GM23338 (cell line): Measurements from ENCODE around the gene STING1. TPM values are rescaled to one million over a fixed set of nuclear protein-coding genes. Genes with fewer than 3 reads are reported as not detected.

Experiments used
- ATAC-seq: fragments of 200-7000 bp; cut with Tn5 transposase; 3 replicates; pipeline ENCODE4 v1.9.1; 2020
- DNase-seq: peaks from one replicate; pipeline ENCODE4 v3.0.0-alpha.2; 2015; ENCODE audit warnings: low spot score
- H2AFZ ChIP-seq: fragments of 200-600 bp; sonication (generic); 2 replicates; pipeline ENCODE4 v1.8.0; 2016; ENCODE audit warnings: antibody characterized with exemption, mild to moderate bottlenecking, moderate library complexity
- H3F3A ChIP-seq: fragments of 200-600 bp; sonication (generic); replicated peaks from 2 replicates; pipeline ENCODE4 v1.8.0; 2017; ENCODE audit warnings: antibody characterized with exemption, mixed run types, low read depth
- H3K27ac ChIP-seq: fragments of 200-600 bp; sonication (generic); 2 replicates; pipeline ENCODE4 v1.6.1; 2016; ENCODE audit warnings: low read depth
- H3K27me3 ChIP-seq: fragments of 200-600 bp; sonication (generic); 2 replicates; pipeline ENCODE4 v1.8.0; 2016; ENCODE audit warnings: mild to moderate bottlenecking, mixed run types, moderate library complexity; ENCODE audit not compliant: insufficient read depth
- H3K36me3 ChIP-seq: fragments of 200-600 bp; sonication (generic); 2 replicates; pipeline ENCODE4 v1.8.0; 2016; ENCODE audit warnings: mild to moderate bottlenecking; ENCODE audit not compliant: insufficient read depth
- H3K4me1 ChIP-seq: fragments of 200-600 bp; sonication (generic); 2 replicates; pipeline ENCODE4 v1.8.0; 2016; ENCODE audit warnings: mild to moderate bottlenecking, moderate library complexity; ENCODE audit not compliant: insufficient read depth
- H3K4me2 ChIP-seq: fragments of 200-600 bp; sonication (generic); 2 replicates; pipeline ENCODE4 v1.7.1; 2017; ENCODE audit warnings: mixed run types
- H3K4me3 ChIP-seq: fragments of 200-600 bp; sonication (generic); 2 replicates; pipeline ENCODE4 v1.6.1; 2016; ENCODE audit warnings: mixed run types
- H3K79me2 ChIP-seq: fragments of 200-600 bp; sonication (generic); replicated peaks from 2 replicates; pipeline ENCODE4 v1.8.0; 2017; ENCODE audit warnings: mild to moderate bottlenecking; ENCODE audit not compliant: insufficient read depth
- H3K9me2 ChIP-seq: fragments of 200-600 bp; sonication (generic); 2 replicates; pipeline ENCODE4 v1.8.0; 2017; ENCODE audit not compliant: insufficient read depth
- H4K20me1 ChIP-seq: fragments of 200-600 bp; sonication (generic); replicated peaks from 2 replicates; pipeline ENCODE4 v1.8.0; 2017; ENCODE audit warnings: mild to moderate bottlenecking; ENCODE audit not compliant: insufficient read depth
- H3K27ac Mint-ChIP-seq: 2 replicates; pipeline ENCODE4 v1.8.0; 2020; ENCODE audit warnings: inconsistent platforms, mild to moderate bottlenecking, moderate library complexity, mixed read lengths
- H3K27me3 Mint-ChIP-seq: 3 replicates; pipeline ENCODE4 v1.8.0; 2022; ENCODE audit warnings: low read depth, mild to moderate bottlenecking, moderate library complexity, mixed read lengths, inconsistent platforms; ENCODE audit not compliant: insufficient read depth, poor library complexity
- H3K36me3 Mint-ChIP-seq: 3 replicates; pipeline ENCODE4 v1.8.0; 2021; ENCODE audit warnings: low read depth, mild to moderate bottlenecking, inconsistent platforms, moderate library complexity, mixed read lengths
- H3K4me1 Mint-ChIP-seq: 3 replicates; pipeline ENCODE4 v1.8.0; 2020; ENCODE audit warnings: mild to moderate bottlenecking, inconsistent platforms, mixed read lengths
- H3K4me3 Mint-ChIP-seq: 3 replicates; pipeline ENCODE4 v1.8.0; 2021; ENCODE audit warnings: moderate library complexity, mild to moderate bottlenecking, inconsistent platforms, mixed read lengths
- H3K9me3 Mint-ChIP-seq: 3 replicates; pipeline ENCODE4 v1.8.0; 2020; ENCODE audit warnings: moderate library complexity, mild to moderate bottlenecking, inconsistent platforms, mixed read lengths
- EZH2phosphoT487 ChIP-seq: fragments of 200-600 bp; sonication (generic); IDR thresholded peaks from one replicate; pipeline ENCODE4 v1.8.1; 2018; ENCODE audit warnings: antibody characterized with exemption; ENCODE audit not compliant: unreplicated experiment
- REST ChIP-seq: IDR thresholded peaks from one replicate; pipeline ENCODE4 v1.6.1; 2018; ENCODE audit warnings: antibody characterized with exemption; ENCODE audit not compliant: unreplicated experiment
- ZNF462 ChIP-seq: fragments of 250-450 bp; sonication (Bioruptor Pico); IDR thresholded peaks from 2 replicates; pipeline ENCODE4 v1.5.0; 2020; ENCODE audit warnings: mild to moderate bottlenecking, moderate library complexity
- polyA plus RNA-seq: library from polyadenylated mRNA; unstranded; fragments of >200 nt; fragmentation: Nextera tagmentation; extraction: Ambion mirVana; gene quantifications from 2 replicates; pipeline ENCODE4 v1.2.1, GENCODE V29; 2016
- total RNA-seq: library from RNA; depleted of rRNA; stranded (reverse); fragments of >200 nt; shearing (Covaris generic); gene quantifications from 2 replicates; pipeline ENCODE4 v1.2.3, GENCODE V29; 2014

Gene STING1
- total and polyA plus RNA-seq, 2 experiments from 2014 or later: 0.66 TPM; not detected in 1

- no peak for ATAC-seq
- H3K9me3 Mint-ChIP-seq: no peaks in the 10 kb centered on the region
Observed at GRCh38 chr5:139456776-139457175, 25.8 kb downstream of the STING1 start.

More at GRCh38 chr5:139456776-139457175, 25.8 kb downstream of the STING1 start:
- no peak overlapping the region for H3K27ac Mint-ChIP-seq
- no peak overlapping the region for H3K4me3 ChIP-seq
- 0 out of 2 replicates have a peak, but pooled peaks cover 8% of the 10 kb centered on the region for H3K4me1 ChIP-seq
- H3K4me2 ChIP-seq: no peak overlapping the region
- no peak overlapping the region for H3K4me3 Mint-ChIP-seq
- no peaks in the 10 kb centered on the region for H4K20me1 ChIP-seq
- no peak overlapping the region for H3K27ac ChIP-seq
- peaks cover 13% of the 10 kb centered on the region for H3K27me3 Mint-ChIP-seq
- TF ChIP-seq REST: no peak
- TF ChIP-seq EZH2phosphoT487: no peak
- TF ChIP-seq ZNF462: no peak
- no peaks in the 10 kb centered on the region for H3K27me3 ChIP-seq
- H3K9me2 ChIP-seq: no peaks in the 10 kb centered on the region
- peaks cover 21% of the 10 kb centered on the region for H3K4me1 Mint-ChIP-seq
- DNase-seq: no peak
- no peaks in the 10 kb centered on the region; the same call in 1 of the 2 replicates for H3K36me3 ChIP-seq
- H3K36me3 Mint-ChIP-seq: no peaks in the 10 kb centered on the region; the same call in 2 of the 3 replicates
- H2AFZ ChIP-seq: peak overlapping the region; percentile 47; the same call in 1 of the 2 replicates
- H3F3A ChIP-seq: 0 out of 2 replicates have a peak, but pooled peaks cover 6% of the 10 kb centered on the region
- H3K79me2 ChIP-seq: no peaks in the 10 kb centered on the region
